HG03378 (cell line): ENCODE measurements around the gene TUT7.

Source experiments
- ATAC-seq: cut with Tn5 transposase; IDR thresholded peaks from one replicate; pipeline ENCODE4 v1.9.1; 2021; ENCODE audit warnings: mild to moderate bottlenecking, moderate library complexity; ENCODE audit not compliant: unreplicated experiment

TUT7 gene

GRCh38 chr9:86351880-86352279 is 2.3 kb downstream of the TUT7 start:
- ATAC-seq, result no peak

GRCh38 chr9:86350006-86350760 is 4.0 kb downstream of the TUT7 start:
- peak; percentile 24 for ATAC-seq

GRCh38 chr9:86349271-86349670 is 4.9 kb downstream of the TUT7 start:
- ATAC-seq, result no peak

- no peak for ATAC-seq
These were observed 6.2 kb downstream of the TUT7 start for GRCh38 chr9:86347991-86348390.

GRCh38 chr9:86344818-86345217 is 9.4 kb downstream of the TUT7 start:
- no peak for ATAC-seq

GRCh38 chr9:86342269-86342668 is 11.9 kb downstream of the TUT7 start:
- no peak for ATAC-seq

GRCh38 chr9:86341007-86341491 is 13.2 kb downstream of the TUT7 start:
- peak; percentile 29 for ATAC-seq

- no peak for ATAC-seq
These were observed 13.7 kb downstream of the TUT7 start for GRCh38 chr9:86340356-86341006.

GRCh38 chr9:86337469-86338108 is 16.6 kb downstream of the TUT7 start:
- ATAC-seq, result peak; percentile 37

GRCh38 chr9:86336058-86336457 is 18.2 kb downstream of the TUT7 start:
- no peak for ATAC-seq

- no peak for ATAC-seq
These were observed 20.6 kb downstream of the TUT7 start for GRCh38 chr9:86333651-86334050.

GRCh38 chr9:86330186-86330585 is 24.0 kb downstream of the TUT7 start:
- ATAC-seq, result no peak

- ATAC-seq, result no peak
These were observed 24.6 kb downstream of the TUT7 start for GRCh38 chr9:86329649-86330048.

- no peak for ATAC-seq
These were observed 26.1 kb downstream of the TUT7 start for GRCh38 chr9:86328156-86328555.

- ATAC-seq, result no peak
These were observed 27.7 kb downstream of the TUT7 start for GRCh38 chr9:86326536-86326935.

- ATAC-seq, result no peak
These were observed 29.3 kb downstream of the TUT7 start for GRCh38 chr9:86324901-86325300.

- ATAC-seq, result peak; percentile 54
These were observed 29.9 kb downstream of the TUT7 start for GRCh38 chr9:86324308-86324707.

GRCh38 chr9:86322973-86323644 is 31.1 kb downstream of the TUT7 start:
- no peak for ATAC-seq

- no peak for ATAC-seq
These were observed 32.8 kb downstream of the TUT7 start for GRCh38 chr9:86321373-86321772.

GRCh38 chr9:86318187-86318586 is 36.0 kb downstream of the TUT7 start:
- no peak for ATAC-seq

GRCh38 chr9:86315078-86315477 is 39.1 kb downstream of the TUT7 start:
- ATAC-seq, result no peak
